HG02981 (cell line): ENCODE measurements around the gene CTDSPL.
"Not testable (repeated sequence)": the region's sequence is repeated elsewhere in the genome, so short reads cannot be mapped to it uniquely, and the experiment has no call there.

Experiments
- ATAC-seq: cut with Tn5 transposase; IDR thresholded peaks from one replicate; pipeline ENCODE4 v1.9.1; 2021; ENCODE audit warnings: mild to moderate bottlenecking, moderate library complexity; ENCODE audit not compliant: unreplicated experiment

Gene CTDSPL

DNA sequence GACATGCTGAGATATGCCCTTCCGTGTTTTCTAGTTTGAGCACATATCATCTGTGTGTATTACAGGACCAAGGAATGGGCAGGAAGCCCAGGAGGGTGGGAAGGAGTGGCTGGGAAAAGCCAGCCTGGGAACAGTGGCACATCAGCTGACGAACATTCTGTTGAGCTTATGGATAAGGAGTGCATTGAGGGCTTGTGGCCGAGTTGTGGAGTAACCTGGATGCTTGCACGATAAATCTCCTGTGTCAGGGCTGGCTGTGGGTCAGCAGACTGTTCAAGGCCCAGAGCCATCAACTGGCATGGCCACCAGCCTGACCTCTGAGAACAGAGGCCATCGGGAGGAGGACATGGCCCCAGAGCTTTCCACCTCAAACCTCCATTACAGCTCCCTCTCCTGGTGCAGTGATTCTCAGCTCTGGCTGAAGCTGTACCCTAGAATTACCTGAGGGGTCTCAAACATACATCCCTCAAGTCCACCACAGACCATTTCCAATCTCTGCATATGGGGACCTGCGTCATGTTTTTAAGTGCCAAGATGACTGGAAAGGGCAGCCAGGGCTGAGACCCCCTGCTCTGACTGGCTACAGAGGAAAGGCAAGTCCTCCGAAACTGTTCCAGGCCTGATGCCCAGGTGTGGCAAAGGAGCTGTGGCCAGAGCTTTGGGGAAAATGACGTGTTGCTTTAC lies 124.1 kb downstream of the CTDSPL start:
- ATAC-seq, result no peak

DNA sequence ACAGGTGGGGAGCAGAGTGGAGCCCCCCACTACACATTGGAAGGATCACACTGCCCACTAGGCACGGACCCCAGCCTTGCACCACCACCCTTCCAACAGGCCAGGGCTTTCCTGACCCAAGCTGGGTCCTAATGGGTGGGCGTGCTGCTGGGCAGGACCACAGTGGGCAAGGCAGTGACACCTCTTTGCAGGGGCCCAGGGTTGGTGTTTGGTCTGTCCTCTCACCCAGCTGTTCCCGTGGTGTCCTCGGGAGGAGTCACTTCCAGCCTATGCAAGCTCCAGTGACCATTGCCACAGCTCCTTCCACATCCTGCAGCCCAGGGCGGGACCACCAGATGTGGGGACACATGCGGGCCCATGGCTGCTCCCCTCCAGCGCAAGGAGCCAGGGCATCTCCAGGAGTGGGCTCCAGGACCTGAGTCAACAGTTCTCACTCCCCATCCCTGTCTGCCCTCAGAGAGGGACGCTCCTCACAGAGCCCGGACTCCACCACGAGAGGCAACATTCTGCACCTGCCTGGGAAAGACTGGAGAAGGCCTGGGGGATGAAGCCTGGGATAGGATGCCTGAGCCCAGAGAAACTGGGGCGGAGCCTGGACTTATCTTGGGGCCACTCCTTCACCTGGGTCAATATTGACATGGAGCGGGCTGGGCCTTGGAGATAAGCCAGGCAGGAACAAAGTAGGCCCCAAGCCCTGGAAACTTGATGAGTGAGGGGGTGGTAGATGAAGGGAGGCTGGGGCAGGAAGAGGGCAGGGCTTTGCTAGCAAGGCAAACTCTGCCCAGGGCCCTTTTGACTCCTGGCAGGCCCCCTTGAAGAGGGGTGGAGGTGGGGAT lies 125.0 kb downstream of the CTDSPL start:
- ATAC-seq, result no peak

DNA sequence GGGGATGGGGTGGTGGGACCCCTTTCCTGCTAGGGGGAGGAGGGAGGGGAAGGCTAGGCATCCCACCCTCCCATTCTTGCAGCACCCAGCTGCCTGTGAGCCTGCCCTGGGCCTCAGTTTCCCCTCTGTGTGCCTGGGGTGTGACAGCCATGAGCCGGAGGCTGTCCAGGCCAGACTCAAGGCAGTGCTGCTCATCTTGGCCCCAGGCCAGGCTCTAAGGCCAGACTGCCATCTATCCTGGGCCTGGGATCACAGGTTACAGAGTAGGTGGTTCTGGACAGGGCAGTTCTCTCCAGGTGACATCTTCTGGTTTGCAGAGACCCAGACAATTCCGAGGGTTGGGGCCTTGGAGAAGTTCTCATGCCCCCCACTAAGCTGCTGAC lies 125.6 kb downstream of the CTDSPL start:
- ATAC-seq, result no peak

DNA sequence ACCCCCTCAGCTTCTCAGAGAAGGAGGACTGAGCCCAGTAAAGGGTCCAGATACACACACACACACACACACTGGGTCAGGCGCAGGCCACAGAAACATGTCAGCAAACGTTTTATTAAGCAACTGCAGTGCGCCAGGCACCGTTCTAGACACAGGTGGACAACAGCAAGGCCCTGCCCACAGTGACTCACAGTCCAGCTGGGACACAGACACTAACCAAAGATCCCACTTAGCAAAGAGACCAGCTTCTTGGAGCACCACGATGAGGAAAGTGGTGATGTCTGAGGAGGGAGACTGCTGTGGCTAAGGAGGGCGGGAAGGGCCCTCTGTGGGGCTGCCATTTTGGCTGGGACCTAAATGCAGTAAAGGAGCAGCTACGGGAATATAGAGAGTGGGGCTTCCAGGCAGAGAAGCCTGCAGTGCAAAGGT lies 126.1 kb downstream of the CTDSPL start:
- ATAC-seq, result no peak

DNA sequence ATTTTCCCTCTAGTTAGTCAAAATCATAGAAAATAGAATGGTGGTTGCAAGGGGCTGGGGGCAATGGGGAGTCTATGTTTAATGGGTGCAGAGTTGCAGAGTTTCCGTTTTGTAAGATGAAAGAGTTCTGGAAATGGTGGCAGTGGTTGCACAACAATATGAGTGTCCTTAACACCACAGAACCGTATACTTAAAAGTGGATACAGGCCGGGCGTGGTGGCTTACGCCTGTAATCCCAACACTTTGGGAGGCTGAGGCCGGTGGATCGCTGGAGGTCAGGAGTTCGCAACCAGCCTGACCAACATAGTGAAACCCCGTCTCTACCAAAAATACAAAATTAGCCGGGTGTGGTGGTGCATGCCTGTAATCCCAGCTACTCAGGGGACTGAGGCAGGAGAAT lies 126.7 kb downstream of the CTDSPL start:
- not testable (repeated sequence) for ATAC-seq

DNA sequence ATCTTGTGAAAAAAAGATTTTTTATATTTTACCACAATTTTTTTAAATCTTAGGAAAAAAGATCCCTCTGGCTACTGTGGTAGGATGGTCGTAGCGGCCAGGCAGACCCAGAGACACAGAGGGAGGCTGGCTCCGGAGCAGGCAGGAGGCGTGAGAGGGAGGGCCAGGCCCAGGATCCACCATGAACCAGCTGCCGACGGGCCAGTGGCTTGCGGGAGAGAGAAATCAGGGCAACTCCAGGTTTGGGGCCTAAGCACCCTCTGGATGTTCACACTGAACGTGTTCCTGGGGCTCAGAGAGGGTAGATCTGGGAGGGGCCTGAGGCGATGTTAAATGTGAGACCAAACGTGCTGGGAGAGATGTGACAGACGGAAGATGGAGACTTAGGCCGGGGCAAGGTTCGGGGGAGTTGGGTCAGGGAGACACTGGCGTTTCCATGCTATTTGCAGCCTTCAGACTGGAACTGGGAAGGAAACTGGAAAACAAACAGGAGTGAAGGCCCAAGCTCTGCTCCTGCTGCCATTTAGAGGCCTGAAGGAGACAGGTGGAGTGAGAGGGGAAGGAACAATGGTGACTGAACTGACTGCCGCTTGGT lies 127.3 kb downstream of the CTDSPL start:
- ATAC-seq, result no peak

DNA sequence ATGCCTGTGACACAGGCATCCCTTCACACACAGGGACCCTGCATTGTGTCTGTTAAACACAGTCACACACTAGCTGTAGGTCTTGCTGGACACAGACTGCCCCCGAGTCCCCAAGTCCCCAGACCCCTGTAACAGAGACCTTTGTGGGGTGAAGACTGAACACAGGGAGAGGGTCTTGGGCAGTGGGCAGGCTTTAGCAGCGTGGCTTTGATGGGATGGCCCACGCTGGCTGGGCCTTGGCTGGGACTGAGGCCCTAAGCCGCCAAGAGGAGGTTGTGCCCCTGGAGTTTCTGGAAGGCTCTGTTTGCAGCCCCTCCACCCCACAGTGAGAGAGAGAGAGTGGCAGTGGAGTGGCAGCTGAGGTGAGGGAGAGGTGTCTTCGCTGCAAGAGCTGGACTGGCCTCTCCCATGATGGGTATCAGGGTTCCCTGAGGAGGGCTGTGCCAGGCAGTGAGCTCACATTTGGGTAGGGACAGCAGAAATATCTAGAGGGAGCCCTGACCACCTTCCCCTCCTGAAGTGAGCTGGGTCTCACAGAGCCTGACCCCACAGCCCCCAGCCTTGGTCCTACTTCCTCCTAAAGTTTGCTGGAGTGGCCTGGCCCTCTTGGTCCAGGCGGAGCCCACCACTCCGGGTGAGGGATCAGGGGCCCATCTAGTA lies 128.3 kb downstream of the CTDSPL start:
- ATAC-seq, result no peak

DNA sequence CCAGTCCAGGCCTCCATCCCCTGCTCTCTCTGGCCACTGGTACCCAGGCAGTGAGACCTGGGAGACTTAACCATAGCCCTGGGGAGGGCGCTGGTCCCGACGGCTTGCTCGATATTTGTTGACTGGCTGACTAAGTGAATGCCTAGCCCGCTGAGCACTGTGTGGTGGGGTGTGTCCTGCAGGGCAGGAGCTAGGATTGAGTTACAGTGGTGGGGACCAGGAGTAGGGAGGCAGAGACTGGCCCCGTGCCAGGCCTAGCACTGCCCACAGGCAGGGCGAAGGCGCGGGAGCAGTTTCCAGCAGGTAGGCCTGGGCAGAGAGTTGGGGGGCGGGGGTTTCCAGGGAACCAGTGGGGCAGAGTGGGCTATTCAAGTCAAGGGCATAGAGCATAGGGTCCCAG lies 128.8 kb downstream of the CTDSPL start, which contains the start of gene VILL:
VILL (plus strand) TSS at position 260 of the 400 bp plus-strand sequence. CDS start 2,887 bp downstream, outside the sequence.
- ATAC-seq, result no peak

DNA sequence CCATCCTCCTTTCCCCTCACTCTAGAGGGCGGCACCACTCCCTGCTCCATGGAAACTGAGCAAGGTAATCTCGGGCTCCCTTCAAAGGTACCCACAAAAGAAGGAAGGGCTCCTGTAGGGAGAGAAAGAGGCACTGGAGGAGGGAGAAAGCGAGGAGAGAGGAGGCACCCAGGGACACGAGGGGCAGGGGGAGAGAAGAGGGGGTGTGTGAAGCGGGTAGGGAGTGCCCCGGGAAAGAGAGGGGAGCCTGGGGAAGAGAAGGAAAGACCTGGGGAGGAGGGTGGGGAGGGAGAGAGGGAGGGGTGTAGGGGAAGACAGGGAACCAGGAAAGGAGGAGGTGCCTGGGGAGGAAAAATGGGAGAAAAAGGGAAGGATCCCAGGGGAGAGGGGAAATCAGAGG lies 129.4 kb downstream of the CTDSPL start:
- no peak for ATAC-seq

DNA sequence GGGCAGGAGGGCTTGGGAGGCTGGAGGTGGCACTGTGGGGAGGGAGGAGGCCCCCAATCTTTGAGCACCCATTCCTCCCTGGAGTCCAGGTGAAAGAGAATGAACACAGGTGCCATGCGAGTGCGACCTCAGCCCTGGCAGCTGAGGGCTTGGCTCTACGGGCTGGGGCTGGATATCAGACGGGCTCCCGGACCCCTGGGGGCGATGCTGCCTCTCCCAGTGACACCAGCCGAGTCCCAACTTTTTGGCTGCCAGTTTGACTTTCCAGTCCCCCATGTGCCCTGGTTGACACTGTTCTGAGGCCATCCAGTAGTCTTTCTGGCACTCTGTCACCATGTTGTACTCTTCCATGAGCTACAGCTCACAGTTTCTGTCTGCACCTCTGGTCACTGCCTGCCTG lies 130.1 kb downstream of the CTDSPL start:
- no peak for ATAC-seq

DNA sequence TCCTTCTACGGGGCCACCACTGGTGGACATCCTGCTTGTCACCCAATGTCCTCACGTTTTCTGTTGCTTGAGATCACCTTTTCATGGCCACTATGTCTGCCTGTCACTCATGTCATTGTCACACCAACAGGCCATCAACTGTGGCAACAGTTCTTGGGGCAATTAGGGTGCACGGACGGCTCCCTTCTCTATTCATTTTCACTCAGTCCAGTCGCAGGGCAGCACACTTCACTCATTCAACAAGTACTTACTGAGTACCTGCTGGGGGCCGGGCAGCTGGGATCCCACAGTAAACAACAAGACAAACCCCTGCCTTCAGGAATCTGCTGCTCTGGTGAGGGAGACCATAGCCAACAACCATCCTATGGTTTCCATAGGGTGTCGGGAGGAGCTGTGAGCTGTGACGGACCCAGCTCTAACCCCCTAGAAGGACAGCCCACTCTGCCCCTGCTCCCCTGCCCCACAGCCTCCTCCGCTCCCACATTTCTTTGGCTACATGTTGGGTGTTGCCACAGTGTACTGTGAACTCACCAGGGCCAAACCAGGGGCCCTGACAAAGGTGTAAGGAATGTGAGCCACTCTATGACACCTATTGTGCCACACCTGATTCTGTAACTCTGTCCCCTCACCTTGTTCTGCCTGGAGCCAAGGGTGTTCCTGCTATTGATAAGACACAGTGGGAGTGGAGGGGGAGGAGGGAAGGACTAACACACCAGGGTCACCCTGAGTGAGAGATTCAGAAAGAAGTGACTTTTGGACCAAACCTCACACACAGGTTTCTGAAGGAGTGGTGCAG lies 130.8 kb downstream of the CTDSPL start:
- no peak for ATAC-seq

DNA sequence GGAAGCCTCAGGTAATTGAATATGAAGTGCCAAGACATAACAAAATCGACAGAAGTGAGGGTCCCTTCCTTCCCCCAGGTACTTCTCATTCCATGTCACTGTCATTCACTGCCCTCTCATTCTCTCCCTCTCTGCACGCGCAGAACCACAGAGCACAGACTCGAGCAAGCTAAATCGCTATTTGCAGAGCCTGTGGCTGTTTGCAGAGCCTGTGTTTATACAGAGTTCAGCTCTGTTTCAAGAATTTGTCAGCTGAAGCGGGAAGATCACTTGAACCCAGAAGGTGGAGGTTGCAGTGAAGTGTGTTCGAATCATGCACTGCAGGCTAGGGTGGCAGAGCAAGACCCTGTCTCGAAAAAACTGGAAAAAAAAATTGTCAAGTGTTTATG lies 131.4 kb downstream of the CTDSPL start:
- ATAC-seq, result no peak

DNA sequence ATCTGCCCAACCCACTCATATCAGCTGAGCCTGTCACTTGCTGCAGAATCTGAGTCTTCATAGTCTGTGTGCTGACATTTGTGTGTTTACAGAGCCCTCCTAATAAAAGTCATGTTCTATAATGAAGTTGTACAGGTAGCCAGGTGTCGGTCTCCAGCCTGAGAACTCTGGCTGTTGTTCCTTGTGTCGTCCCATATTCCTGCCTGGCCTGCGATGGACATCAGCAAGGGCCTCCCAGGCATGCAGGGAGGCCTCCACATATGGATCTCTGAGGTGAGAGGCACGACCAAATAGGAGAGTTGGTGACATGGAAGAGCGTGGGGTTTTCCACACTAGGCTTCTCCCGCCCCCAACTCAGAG lies 131.8 kb downstream of the CTDSPL start:
- no peak for ATAC-seq

DNA sequence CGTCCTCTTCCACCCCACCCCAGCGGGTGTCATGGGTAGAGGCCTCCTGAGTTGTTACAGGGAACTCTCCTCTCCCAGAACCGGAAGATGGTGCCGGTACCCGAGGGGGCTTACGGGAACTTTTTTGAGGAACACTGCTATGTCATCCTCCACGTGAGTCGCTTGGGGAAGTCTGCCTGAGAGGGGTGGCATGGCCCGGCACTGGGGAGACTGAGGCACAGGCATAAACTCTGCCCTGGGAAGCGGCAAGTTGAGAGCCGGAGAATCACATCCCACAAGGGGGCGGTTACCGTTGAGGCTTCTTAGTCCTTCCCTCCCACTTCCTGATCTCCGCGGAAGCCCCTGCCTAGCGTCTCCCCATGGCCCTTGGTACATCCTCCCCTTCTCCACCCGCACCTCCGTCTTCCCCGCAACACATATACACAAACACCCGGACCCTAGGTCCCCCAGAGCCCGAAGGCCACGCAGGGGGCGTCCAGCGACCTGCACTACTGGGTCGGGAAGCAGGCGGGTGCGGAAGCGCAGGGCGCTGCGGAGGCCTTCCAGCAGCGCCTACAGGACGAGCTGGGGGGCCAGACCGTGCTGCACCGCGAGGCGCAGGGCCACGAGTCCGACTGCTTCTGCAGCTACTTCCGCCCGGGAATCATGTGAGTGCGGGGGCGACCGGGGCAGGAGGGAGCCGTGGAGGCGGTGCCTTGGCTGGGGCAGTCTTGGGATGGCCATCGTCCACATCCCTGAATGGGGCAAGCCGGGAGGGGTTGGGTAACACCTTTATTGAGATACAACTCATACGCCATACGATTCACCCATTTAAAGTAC lies 132.3 kb downstream of the CTDSPL start:
- ATAC-seq, result peak; percentile 49

DNA sequence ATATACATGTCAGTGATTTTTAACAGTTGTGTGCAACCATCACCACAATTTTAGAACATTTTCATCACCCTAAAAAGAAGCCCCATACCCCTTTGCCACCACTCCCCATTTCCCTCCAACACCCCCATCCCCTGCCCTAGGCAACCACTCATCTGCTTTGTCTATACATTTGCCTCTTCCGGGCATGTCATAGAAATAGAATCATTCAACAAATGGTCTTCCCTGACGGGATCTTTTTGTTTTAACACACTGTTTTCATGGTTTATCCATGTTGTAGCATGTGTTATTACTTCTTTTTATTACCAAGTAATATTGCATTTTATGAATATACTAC lies 132.9 kb downstream of the CTDSPL start:
- no peak for ATAC-seq

DNA sequence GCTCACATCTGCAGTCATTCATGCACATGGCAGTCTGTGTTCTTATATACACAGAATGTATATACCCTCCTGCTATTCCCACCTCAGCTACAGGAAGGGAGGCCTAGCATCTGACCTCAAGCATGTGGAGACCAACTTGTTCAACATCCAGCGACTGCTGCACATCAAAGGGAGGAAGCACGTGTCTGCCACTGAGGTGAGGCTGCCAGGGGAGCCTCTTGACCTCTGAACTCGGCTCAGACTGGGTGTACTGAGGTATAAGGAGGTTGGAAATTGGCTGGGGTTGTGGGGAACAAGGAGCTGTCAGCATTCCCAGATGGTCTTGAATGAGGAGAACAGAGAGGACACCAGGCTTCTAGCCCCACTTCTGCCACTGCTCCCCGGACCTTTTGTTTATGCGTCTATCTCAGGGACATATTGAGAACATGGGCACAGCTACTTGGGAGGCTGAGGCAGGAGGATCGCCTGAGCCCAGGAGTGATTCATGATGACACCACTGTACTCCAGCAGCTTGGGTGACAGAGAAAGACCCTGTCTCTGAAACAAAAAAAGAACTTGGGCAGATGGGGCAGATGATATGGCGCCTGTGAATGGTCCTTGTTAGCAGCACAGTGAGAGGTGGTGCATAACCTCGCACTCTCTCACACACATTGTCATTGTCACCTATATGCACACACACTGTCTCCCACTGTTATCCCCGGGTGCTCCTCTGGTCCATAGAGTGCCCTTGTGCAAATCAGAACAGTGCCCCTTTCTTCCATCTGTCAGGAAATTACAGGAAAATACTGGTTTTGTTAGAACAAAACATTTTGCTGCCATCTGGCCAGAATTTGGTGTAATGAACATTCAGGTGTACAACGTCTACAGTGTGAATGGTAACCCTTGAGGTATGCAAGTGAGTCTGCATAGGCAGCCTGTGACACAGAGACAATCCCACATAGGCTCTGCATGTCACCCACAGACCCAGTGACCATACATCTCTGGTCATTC lies 134.3 kb downstream of the CTDSPL start:
- ATAC-seq, result no peak

DNA sequence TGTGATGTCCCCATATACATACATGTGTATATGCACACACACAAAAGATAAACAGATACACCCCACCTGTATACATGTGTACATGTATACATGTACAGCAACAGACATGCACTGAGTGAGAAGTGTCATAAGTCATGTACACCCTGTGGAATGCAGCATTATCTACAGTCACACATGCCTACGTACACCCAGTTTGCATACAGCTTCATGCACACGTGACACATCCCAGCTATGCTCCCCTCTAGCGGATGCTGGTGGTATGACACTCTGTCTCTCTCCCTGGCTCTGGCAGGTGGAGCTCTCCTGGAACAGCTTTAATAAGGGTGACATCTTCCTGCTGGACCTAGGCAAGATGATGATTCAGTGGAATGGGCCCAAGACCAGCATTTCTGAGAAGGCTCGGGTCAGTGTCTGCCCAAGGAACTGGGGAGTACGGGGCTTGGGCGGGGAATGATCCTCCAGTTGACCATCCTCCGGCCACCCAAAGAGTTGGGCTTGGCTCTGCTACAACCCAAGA lies 135.2 kb downstream of the CTDSPL start:
- peak; percentile 65 for ATAC-seq

DNA sequence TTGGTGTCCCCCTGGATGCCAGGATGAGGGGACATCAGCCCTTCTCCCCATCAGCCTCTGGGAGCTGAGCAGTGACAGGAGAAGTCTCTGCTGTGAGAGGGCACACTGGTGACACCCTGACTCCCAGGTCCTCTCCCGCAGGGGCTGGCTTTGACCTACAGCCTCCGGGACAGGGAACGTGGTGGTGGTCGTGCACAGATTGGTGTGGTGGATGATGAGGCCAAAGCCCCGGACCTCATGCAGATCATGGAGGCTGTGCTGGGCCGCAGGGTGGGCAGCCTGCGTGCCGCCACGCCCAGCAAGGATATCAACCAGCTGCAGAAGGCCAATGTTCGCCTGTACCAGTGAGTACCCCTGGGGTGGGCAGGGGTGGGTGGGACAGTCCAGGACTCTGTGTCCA lies 135.7 kb downstream of the CTDSPL start:
- no peak for ATAC-seq
